SK-N-SH (cell line): Measurements from ENCODE around the gene SBF2. TPM values are rescaled to one million over a fixed set of nuclear protein-coding genes. Genes with fewer than 3 reads are reported as not detected.

Experiments used
- CTCF ChIA-PET: fragments of 300-600, 350-600 bp; formaldehyde crosslinking; extraction: SDS; loops from one replicate; lab custom pipeline; 2021; lab: Yijun Ruan, JAX
- POLR2A ChIA-PET: fragments of 350-600 bp; sonication (Branson Sonifier 250); formaldehyde crosslinking; extraction: SDS; loops from one replicate; lab custom pipeline; 2020; ENCODE audit warnings: antibody characterized with exemption, inconsistent platforms; lab: Yijun Ruan, JAX
- DNase-seq: peaks from one replicate; pipeline ENCODE4 v3.0.0; 2012
- H2AFZ ChIP-seq: fragments of 200-600 bp; sonication (generic); 2 replicates; pipeline ENCODE4 v1.8.1; 2016; ENCODE audit warnings: antibody characterized with exemption, mild to moderate bottlenecking, low read depth
- H3F3A ChIP-seq: fragments of 200-600 bp; sonication (generic); replicated peaks from 2 replicates; pipeline ENCODE3; 2016; ENCODE audit warnings: antibody characterized with exemption, mild to moderate bottlenecking; ENCODE audit not compliant: insufficient read depth
- H3K27ac ChIP-seq, 2 experiments: fragments of 200-500 bp in 1 of 2; fragments of 200-600 bp in 1 of 2; sonication (Bioruptor generic) in 1 of 2; sonication (generic), shearing (Covaris generic) in 1 of 2; 2 replicates each; pipeline versions ENCODE4 v1.5.1 to v1.6.1; 2014 to 2016; ENCODE audit warnings: low read depth in 2 of 2, inconsistent platforms in 1 of 2, low read length in 1 of 2, mild to moderate bottlenecking in 1 of 2, mixed read lengths in 1 of 2
- H3K27me3 ChIP-seq: fragments of 200-600 bp; sonication (generic), shearing (Covaris generic); 2 replicates; pipeline ENCODE4 v1.6.1; 2016; ENCODE audit warnings: mixed run types; ENCODE audit not compliant: insufficient read depth
- H3K36me3 ChIP-seq, 2 experiments: fragments of 200-500 bp in 1 of 2; fragments of 200-600 bp in 1 of 2; sonication (Bioruptor generic) in 1 of 2; sonication (generic) in 1 of 2; replicated peaks in 1 of 2; 2 replicates each; pipeline versions ENCODE3 to v1.5.1; 2014 to 2016; ENCODE audit warnings: low read length in 1 of 2, mild to moderate bottlenecking in 1 of 2; ENCODE audit not compliant: insufficient read depth in 2 of 2, control insufficient read depth in 1 of 2
- H3K4me1 ChIP-seq, 2 experiments: fragments of 200-500 bp in 1 of 2; fragments of 200-600 bp in 1 of 2; sonication (Bioruptor generic) in 1 of 2; sonication (generic), shearing (Covaris generic) in 1 of 2; 2 replicates each; pipeline versions ENCODE4 v1.5.1 to v1.6.1; 2014 to 2016; ENCODE audit warnings: low read depth in 1 of 2, low read length in 1 of 2, mixed run types in 1 of 2; ENCODE audit not compliant: insufficient read depth in 2 of 2, control insufficient read depth in 1 of 2
- H3K4me2 ChIP-seq: fragments of 200-600 bp; sonication (generic), shearing (Covaris generic); 2 replicates; pipeline ENCODE4 v1.6.1; 2017; ENCODE audit warnings: mixed run types
- H3K4me3 ChIP-seq, 2 experiments: fragments of 200-500 bp in 1 of 2; fragments of 200-600 bp in 1 of 2; sonication (Bioruptor generic) in 1 of 2; sonication (generic), shearing (Covaris generic) in 1 of 2; 2 replicates each; pipeline versions ENCODE4 v1.5.1 to v1.8.1; 2014 to 2016; ENCODE audit warnings: low read depth in 2 of 2, inconsistent platforms in 1 of 2, low read length in 1 of 2, mild to moderate bottlenecking in 1 of 2, mixed read lengths in 1 of 2, moderate library complexity in 1 of 2
- H3K79me2 ChIP-seq: fragments of 200-600 bp; sonication (generic); 2 replicates; pipeline ENCODE4 v1.8.1; 2017; ENCODE audit warnings: mild to moderate bottlenecking; ENCODE audit not compliant: insufficient read depth
- H3K9ac ChIP-seq: fragments of 200-600 bp; sonication (generic); 2 replicates; pipeline ENCODE4 v1.6.1; 2017; ENCODE audit warnings: mixed run types
- H3K9me2 ChIP-seq: fragments of 200-600 bp; sonication (generic); 2 replicates; pipeline ENCODE4 v1.6.1; 2017; ENCODE audit warnings: mixed run types
- H3K9me3 ChIP-seq: fragments of 200-600 bp; sonication (generic); 2 replicates; pipeline ENCODE4 v1.6.1; 2017; ENCODE audit warnings: mixed run types, mild to moderate bottlenecking, moderate library complexity
- H4K20me1 ChIP-seq: fragments of 200-600 bp; sonication (generic); 2 replicates; pipeline ENCODE4 v1.6.1; 2017; ENCODE audit warnings: mild to moderate bottlenecking, mixed run types; ENCODE audit not compliant: insufficient read depth
- ELF1 ChIP-seq: IDR thresholded peaks from 2 replicates; pipeline ENCODE4 v1.4.0; 2012
- EZH2phosphoT487 ChIP-seq: fragments of 200-600 bp; sonication (generic); IDR thresholded peaks from 2 replicates; pipeline ENCODE4 v1.6.1; 2017; ENCODE audit warnings: low read depth, mixed run types, mild to moderate bottlenecking, antibody characterized with exemption, moderate library complexity, borderline replicate concordance
- FOSL2 ChIP-seq: IDR thresholded peaks from 2 replicates; pipeline ENCODE4 v1.4.0; 2012; ENCODE audit warnings: low read depth, mild to moderate bottlenecking, moderate library complexity, borderline replicate concordance
- FOXM1 ChIP-seq: IDR thresholded peaks from 2 replicates; pipeline ENCODE4 v1.4.0; 2012; ENCODE audit warnings: low read depth, mild to moderate bottlenecking
- GABPA ChIP-seq: IDR thresholded peaks from 2 replicates; pipeline ENCODE4 v1.4.0; 2012; ENCODE audit warnings: low read depth, mild to moderate bottlenecking
- GATA2 ChIP-seq: sonication (generic); formaldehyde crosslinking; IDR thresholded peaks from 2 replicates; pipeline ENCODE4 v1.5.0; 2020; ENCODE audit warnings: mild to moderate bottlenecking, missing genetic modification reagents
- JUND ChIP-seq: IDR thresholded peaks from 2 replicates; pipeline ENCODE4 v1.4.0; 2012
- MAX ChIP-seq: IDR thresholded peaks from 2 replicates; pipeline ENCODE4 v1.4.0; 2012; ENCODE audit warnings: low read depth
- MEF2A ChIP-seq: IDR thresholded peaks from 2 replicates; pipeline ENCODE4 v1.4.0; 2012; ENCODE audit warnings: low read depth, borderline replicate concordance
- MXI1 ChIP-seq: IDR thresholded peaks from 2 replicates; pipeline ENCODE4 v1.6.1; 2012; ENCODE audit warnings: mild to moderate bottlenecking, low read depth, low read length, improper control_type of control experiment
- PBX3 ChIP-seq: IDR thresholded peaks from 2 replicates; pipeline ENCODE4; 2012
- RAD21 ChIP-seq: IDR thresholded peaks from 2 replicates; pipeline ENCODE4 v1.6.1; 2012; ENCODE audit warnings: mild to moderate bottlenecking, low read length
- RFX5 ChIP-seq: IDR thresholded peaks from 2 replicates; pipeline ENCODE4 v1.6.1; 2012; ENCODE audit warnings: mild to moderate bottlenecking, improper control_type of control experiment, low read length
- SMC3 ChIP-seq: IDR thresholded peaks from 2 replicates; pipeline ENCODE4 v1.6.1; 2012; ENCODE audit warnings: low read depth, low read length, improper control_type of control experiment
- USF1 ChIP-seq: IDR thresholded peaks from 2 replicates; pipeline ENCODE4 v1.4.0; 2012; ENCODE audit warnings: low read depth, borderline replicate concordance
- YY1 ChIP-seq: IDR thresholded peaks from 2 replicates; pipeline ENCODE4 v1.4.0; 2012; ENCODE audit warnings: low read depth, mild to moderate bottlenecking
- ZBTB33 ChIP-seq: IDR thresholded peaks from 2 replicates; pipeline ENCODE4 v1.4.0; 2012; ENCODE audit warnings: low read depth, borderline replicate concordance
- WGBS: methylation state at CpG from one replicate; pipeline ENCODE4 v1.1.6; 2017; ENCODE audit warnings: low lambda C conversion rate; 5-methylcytosine and 5-hydroxymethylcytosine counted together
- polyA plus RNA-seq, 3 experiments: library from polyadenylated mRNA; depleted of rRNA; stranded (reverse); fragments of >200 nt; gene quantifications; 2 replicates each; pipeline ENCODE4 v1.2.3, GENCODE V29; 2012
- TF ChIP-seq, protein P1 (sequence below): fragments of 200-600 bp; sonication (generic); IDR thresholded peaks from 2 replicates; pipeline ENCODE4 v1.6.1; 2017; ENCODE audit warnings: antibody characterized with exemption, mild to moderate bottlenecking, moderate library complexity

Gene SBF2
- polyA plus RNA-seq, 1 of the 3 experiments (the other 2 are of a cell fraction) = 23.0 TPM

DNA sequence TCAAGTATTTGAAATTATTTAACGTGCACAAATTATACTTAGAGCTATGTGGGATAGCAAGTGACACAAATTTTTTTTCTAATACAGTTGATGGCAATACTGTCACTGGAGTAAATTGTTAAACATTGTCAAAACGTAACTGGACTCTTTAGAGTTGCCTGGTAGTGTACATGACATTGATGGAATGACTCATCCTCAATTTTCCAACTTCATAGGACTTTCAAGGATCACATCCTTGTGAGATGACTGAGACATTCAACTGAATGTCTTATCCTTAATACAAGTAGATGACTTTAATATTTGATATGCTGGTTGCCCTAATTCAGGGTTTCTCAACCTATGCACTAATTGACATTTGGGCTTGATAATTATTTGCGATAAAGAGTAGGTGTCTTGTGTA, 320.1 kb downstream of the SBF2 start:
- DNase-seq = no peak
- H3K9ac ChIP-seq = no peak overlapping the region
- no peak for TF ChIP-seq ZBTB33
- 0 out of 2 replicates have a peak, but pooled peaks have one; percentile 13 for TF ChIP-seq FOSL2
- TF ChIP-seq PBX3 = peak; percentile 30; the same call in 1 of the 2 replicates
- H3K36me3 ChIP-seq = peaks cover 0 to 13% of the 10 kb centered on the region in 2 experiments
- no peaks in the 10 kb centered on the region for H3K79me2 ChIP-seq
- no peaks in the 10 kb centered on the region for H3K9me2 ChIP-seq
- no peak overlapping the region for H3K4me2 ChIP-seq
- H3K4me1 ChIP-seq = peaks cover 2 to 4% of the 10 kb centered on the region in 2 experiments; a peak in 2 of 4 replicates
- WGBS = 72% methylated on average over 3 of the region's 3 CpGs
- H3F3A ChIP-seq = no peaks in the 10 kb centered on the region
- no peaks in the 10 kb centered on the region for H3K27me3 ChIP-seq
- no peaks in the 10 kb centered on the region for H4K20me1 ChIP-seq
- no peaks in the 10 kb centered on the region for H3K9me3 ChIP-seq
- POLR2A ChIA-PET = interaction anchor here (1.7 kb wide), 1 partner anchor 331 kb away, joined by 6 read pairs; the partner anchor contains the start of gene ADM
- no peak overlapping the region for H2AFZ ChIP-seq
- H3K4me3 ChIP-seq = no peak overlapping the region
- H3K27ac ChIP-seq = peak overlapping the region in 1 of 2 experiments; percentile 5; a peak in 1 of 4 replicates
- CTCF ChIA-PET = interaction anchor here (1.1 to 5.0 kb wide), 13 partner anchors 9 to 351 kb away, joined by 3 to 39 read pairs (median 5); partner anchors contain the start of gene ADM

- peak; percentile 67 for DNase-seq
- Histone ChIP-seq H2AFZ (no peak overlapping the region), H3F3A (no peaks in the 10 kb centered on the region), H3K4me1 (peaks cover 2 to 4% of the 10 kb centered on the region in 2 experiments; a peak in 2 of 4 replicates), H3K27me3 (no peaks in the 10 kb centered on the region), H3K27ac (no peak overlapping the region; a peak in 1 of 4 replicates), H3K9ac (no peak overlapping the region), H3K4me3 (no peak overlapping the region), H3K9me2 (no peaks in the 10 kb centered on the region), H3K79me2 (no peaks in the 10 kb centered on the region), H3K4me2 (no peak overlapping the region), H3K36me3 (peaks cover 2 to 10% of the 10 kb centered on the region in 2 experiments), H3K9me3 (no peaks in the 10 kb centered on the region), H4K20me1 (no peaks in the 10 kb centered on the region)
- TF ChIP-seq MXI1 (no peak), MAX (no peak), MEF2A (no peak), RFX5 (no peak), GABPA (no peak), YY1 (no peak), EZH2phosphoT487 (no peak), USF1 (no peak), PBX3 (no peak), FOXM1 (no peak), RAD21 (peak; percentile 84), GATA2 (CRISPR knock-in tag) (no peak), SMC3 (peak; percentile 75), JUND (no peak), ELF1 (no peak)
- TF ChIP-seq, protein P1, sequence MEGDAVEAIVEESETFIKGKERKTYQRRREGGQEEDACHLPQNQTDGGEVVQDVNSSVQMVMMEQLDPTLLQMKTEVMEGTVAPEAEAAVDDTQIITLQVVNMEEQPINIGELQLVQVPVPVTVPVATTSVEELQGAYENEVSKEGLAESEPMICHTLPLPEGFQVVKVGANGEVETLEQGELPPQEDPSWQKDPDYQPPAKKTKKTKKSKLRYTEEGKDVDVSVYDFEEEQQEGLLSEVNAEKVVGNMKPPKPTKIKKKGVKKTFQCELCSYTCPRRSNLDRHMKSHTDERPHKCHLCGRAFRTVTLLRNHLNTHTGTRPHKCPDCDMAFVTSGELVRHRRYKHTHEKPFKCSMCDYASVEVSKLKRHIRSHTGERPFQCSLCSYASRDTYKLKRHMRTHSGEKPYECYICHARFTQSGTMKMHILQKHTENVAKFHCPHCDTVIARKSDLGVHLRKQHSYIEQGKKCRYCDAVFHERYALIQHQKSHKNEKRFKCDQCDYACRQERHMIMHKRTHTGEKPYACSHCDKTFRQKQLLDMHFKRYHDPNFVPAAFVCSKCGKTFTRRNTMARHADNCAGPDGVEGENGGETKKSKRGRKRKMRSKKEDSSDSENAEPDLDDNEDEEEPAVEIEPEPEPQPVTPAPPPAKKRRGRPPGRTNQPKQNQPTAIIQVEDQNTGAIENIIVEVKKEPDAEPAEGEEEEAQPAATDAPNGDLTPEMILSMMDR = peak; percentile 88
- 61% methylated on average over 7 of the region's 7 CpGs for WGBS
- CTCF ChIA-PET = interaction anchor here (0.6 to 5.0 kb wide), 36 partner anchors 9 to 623 kb away, joined by 3 to 39 read pairs (median 3); partner anchors contain the start of gene ADM
- POLR2A ChIA-PET = interaction anchor here (0.9 to 1.7 kb wide), 2 partner anchors 332 to 400 kb away, joined by 5 to 6 read pairs; partner anchors contain the start of genes ADM and WEE1
These were observed 321.0 kb downstream of the SBF2 start for GRCh38 chr11:9972989-9973388.
